GM12872 (cell line): ENCODE data around the gene AATF.

Experiments used
- TF ChIP-seq, protein P1 (sequence below): IDR thresholded peaks from 3 replicates; pipeline ENCODE4 v1.5.1; 2011; ENCODE audit warnings: low read depth, mild to moderate bottlenecking, low read length, moderate library complexity; ENCODE audit not compliant: insufficient read depth

AATF gene

DNA sequence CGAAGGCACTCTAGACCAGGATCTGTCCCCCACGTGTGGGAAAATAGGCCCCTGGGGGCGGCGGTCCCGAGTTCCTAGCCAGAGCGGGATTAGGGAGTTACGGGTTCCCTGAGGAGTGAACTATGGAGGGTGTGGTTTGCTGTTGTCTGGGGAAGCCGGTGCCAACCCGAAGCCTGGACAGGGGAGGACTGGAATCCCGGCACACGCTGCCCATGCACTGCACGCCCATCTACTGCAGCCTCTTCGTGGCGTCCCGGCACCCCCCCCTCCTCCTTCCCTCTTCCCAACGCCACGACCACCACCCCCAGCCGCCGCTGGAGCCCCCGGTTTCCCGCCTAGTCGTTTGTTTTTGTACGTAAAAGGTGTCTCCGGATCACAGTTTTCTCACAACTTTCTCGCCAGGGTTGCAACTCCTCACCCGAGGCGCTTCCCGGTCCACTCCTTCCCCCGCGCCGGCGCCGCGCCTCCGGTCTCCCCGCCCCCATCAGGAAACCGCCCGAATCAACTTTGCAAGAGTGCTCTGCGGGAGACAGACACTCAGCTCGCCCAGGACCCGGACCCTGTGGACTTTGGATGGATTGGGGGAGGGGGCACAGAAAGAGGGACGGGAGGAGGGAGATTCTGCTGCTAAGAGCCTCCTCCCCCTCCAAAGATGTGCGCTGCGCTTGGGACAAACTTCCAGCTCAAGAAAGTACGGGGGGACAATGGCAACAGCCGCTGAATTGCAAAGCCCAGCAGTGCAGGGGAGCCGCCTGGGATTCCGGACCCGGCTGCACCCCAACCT is 12.9 kb upstream of the AATF start:
- TF ChIP-seq, protein P1, sequence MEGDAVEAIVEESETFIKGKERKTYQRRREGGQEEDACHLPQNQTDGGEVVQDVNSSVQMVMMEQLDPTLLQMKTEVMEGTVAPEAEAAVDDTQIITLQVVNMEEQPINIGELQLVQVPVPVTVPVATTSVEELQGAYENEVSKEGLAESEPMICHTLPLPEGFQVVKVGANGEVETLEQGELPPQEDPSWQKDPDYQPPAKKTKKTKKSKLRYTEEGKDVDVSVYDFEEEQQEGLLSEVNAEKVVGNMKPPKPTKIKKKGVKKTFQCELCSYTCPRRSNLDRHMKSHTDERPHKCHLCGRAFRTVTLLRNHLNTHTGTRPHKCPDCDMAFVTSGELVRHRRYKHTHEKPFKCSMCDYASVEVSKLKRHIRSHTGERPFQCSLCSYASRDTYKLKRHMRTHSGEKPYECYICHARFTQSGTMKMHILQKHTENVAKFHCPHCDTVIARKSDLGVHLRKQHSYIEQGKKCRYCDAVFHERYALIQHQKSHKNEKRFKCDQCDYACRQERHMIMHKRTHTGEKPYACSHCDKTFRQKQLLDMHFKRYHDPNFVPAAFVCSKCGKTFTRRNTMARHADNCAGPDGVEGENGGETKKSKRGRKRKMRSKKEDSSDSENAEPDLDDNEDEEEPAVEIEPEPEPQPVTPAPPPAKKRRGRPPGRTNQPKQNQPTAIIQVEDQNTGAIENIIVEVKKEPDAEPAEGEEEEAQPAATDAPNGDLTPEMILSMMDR, result no peak

- TF ChIP-seq, protein P1, result no peak
Observed at GRCh38 chr17:36936455-36937000, 12.2 kb upstream of the AATF start.

DNA sequence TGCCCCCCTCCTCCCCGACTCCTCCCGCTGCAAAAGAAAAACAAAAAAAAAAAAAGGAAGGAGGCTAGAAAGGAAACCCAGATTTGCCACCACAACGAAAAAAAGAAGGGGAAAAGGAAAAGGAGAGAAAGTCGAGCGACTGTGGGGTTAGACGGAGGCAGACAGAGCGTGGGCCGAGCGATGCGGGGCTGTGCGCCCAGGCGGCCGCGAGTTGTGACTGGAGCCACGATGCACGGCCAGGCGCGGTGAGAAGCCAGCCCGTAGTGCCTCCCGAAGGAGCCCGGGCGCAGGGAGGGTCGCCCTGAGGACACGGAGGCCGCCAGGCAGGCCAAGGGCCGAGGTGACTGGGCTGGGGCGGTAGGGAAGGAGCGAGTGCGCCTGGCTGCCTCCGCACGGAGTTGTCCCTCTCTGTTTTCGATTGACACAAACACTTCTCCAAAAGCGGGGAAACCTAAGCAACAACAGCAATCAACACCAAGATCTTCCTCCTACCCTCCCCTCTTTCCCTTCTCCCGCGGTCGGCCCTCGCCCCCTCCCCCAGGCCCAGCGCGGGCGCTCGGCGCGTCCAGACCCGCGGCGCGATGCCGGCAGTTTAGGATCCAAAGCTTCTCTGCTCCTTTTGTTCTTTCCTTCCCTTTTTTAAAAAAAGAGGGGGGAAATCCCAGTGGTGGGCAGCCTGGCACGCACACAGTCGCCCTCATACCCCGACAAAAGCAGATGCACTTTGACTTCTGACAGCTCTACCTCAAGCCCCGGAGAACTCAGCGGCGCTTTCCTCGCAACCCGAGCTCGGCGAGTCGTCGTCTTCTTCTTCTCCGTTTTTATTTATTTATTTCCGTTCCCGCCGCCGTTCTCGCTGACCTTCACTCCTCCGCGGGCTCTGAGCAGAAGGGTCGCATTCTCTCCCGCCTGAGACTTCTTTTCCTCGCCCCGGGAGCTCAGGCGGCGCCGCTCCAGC is 11.5 kb upstream of the AATF start, which contains the start of gene LHX1:
Gene LHX1, plus strand, starts transcription at position 475 of the 958 bp plus-strand sequence. CDS start 723 bp downstream, outside the sequence.
- TF ChIP-seq, protein P1, result no peak

GRCh38 chr17:36937959-36938565 is 10.7 kb upstream of the AATF start:
- TF ChIP-seq, protein P1, result no peak

DNA sequence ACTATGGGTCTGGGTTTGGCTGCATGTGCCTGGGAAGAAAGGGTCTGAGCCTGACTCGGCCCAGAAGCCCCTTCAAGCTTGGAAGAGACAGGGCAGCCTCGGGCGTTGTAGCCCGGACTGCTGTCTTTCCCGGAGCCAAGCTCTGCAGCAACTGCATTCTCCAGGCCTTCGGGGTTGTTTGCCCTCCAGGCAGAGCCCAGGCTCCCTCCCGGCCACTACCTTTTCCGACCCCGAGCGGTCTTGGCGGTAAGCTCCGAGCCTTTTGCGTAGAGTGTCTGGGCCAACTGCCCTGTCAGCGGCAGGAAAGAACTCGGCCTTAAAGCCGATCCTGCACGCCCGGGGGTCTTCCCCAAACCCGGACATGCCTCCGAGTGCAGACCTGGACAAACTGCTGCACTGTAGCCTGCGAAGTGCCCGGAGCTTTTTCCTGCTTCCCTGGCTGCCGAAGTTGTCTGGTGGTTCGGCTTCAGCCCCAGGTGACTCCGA is 10.1 kb upstream of the AATF start:
- TF ChIP-seq, protein P1, result no peak

GRCh38 chr17:36939052-36939801 is 9.5 kb upstream of the AATF start:
- TF ChIP-seq, protein P1, result no peak
